B cell (primary cell): Measurements from ENCODE around the gene C1orf115. TPM values are rescaled to one million over a fixed set of nuclear protein-coding genes. Genes with fewer than 3 reads are reported as not detected.
A peak's percentile ranks its signal among the peaks of the same experiment; 100 is the strongest.
"Not testable (repeated sequence)": the region's sequence is repeated elsewhere in the genome, so short reads cannot be mapped to it uniquely, and the experiment has no call there.

Experiments used
- ATAC-seq: fragments of 200-7000 bp; cut with Tn5 transposase; one replicate; pipeline ENCODE4 v1.10.0; 2021; ENCODE audit warnings: low read depth, mild to moderate bottlenecking, moderate number of reproducible peaks, moderate library complexity
- CTCF ChIA-PET: fragments of 350-600 bp; sonication (Branson Sonifier 250); formaldehyde crosslinking; loops from one replicate; lab custom pipeline; 2021; ENCODE audit warnings: antibody characterized with exemption, inconsistent platforms; lab: Charles Lee
- POLR2A ChIA-PET: fragments of 350-600 bp; sonication (Branson Sonifier 250); formaldehyde crosslinking; loops from one replicate; lab custom pipeline; 2021; ENCODE audit warnings: antibody characterized with exemption; lab: Charles Lee
- DNase-seq: peaks from one replicate; pipeline ENCODE4 v3.0.0; 2013
- H2AFZ ChIP-seq: 2 replicates; pipeline ENCODE4 v1.6.1; 2012; ENCODE audit warnings: mild to moderate bottlenecking, low read depth, low read length; ENCODE audit not compliant: insufficient read depth, poor library complexity, severe bottlenecking
- H3K27ac ChIP-seq, 2 donors: 1 replicate in 1 of 2; 2 replicates in 1 of 2; pipeline ENCODE4 v1.5.1; 2012 to 2013; ENCODE audit warnings: low read length in 2 of 2, mild to moderate bottlenecking in 2 of 2, moderate library complexity in 1 of 2
- H3K27me3 ChIP-seq, 4 experiments: fragments of 200-600 bp in 1 of 4; sonication (generic) in 1 of 4; replicated peaks in 1 of 4; 1 replicate in 2 of 4; 2 replicates in 2 of 4; pipeline versions ENCODE4 v1.6.1 to v1.7.0; 2013 to 2016; ENCODE audit warnings: low read length in 3 of 4, mild to moderate bottlenecking in 2 of 4, mixed read lengths in 1 of 4, moderate library complexity in 1 of 4; ENCODE audit not compliant: insufficient read depth in 4 of 4, control insufficient read depth in 3 of 4; ENCODE audit errors: control extremely low read depth in 1 of 4
- H3K36me3 ChIP-seq, 2 experiments: replicated peaks in 1 of 2; 1 replicate in 1 of 2; 2 replicates in 1 of 2; pipeline versions ENCODE4 v1.6.1 to v1.7.1; 2013; ENCODE audit warnings: low read length in 1 of 2; ENCODE audit not compliant: insufficient read depth in 2 of 2, control insufficient read depth in 1 of 2; ENCODE audit errors: control extremely low read depth in 1 of 2, extremely low read depth in 1 of 2
- H3K4me1 ChIP-seq, 2 donors: fragments of 200-600 bp in 1 of 2; sonication (generic) in 1 of 2; 1 replicate in 1 of 2; 2 replicates in 1 of 2; pipeline versions ENCODE4 v1.5.1 to v1.6.1; 2013 to 2017; ENCODE audit warnings: low read length in 2 of 2; ENCODE audit not compliant: control insufficient read depth in 2 of 2, insufficient read depth in 2 of 2
- H3K4me2 ChIP-seq: replicated peaks from 2 replicates; pipeline ENCODE3; 2012; ENCODE audit warnings: mild to moderate bottlenecking, low read depth, low read length; ENCODE audit not compliant: poor library complexity, severe bottlenecking
- H3K4me3 ChIP-seq, 5 experiments: fragments of 200-600 bp in 1 of 5; sonication (generic) in 1 of 5; 1 replicate in 3 of 5; 2 replicates in 2 of 5; pipeline versions ENCODE4 v1.5.1 to v1.7.0; 2011 to 2016; ENCODE audit warnings: low read length in 4 of 5, mild to moderate bottlenecking in 4 of 5, low read depth in 2 of 5, control low read depth in 1 of 5, moderate library complexity in 1 of 5; ENCODE audit not compliant: insufficient read depth in 1 of 5; ENCODE audit errors: control extremely low read depth in 1 of 5, extremely low read depth in 1 of 5
- H3K79me2 ChIP-seq: fragments of 200-600 bp; sonication (generic); one replicate; pipeline ENCODE4 v1.6.0; 2016; ENCODE audit warnings: low read length; ENCODE audit not compliant: control insufficient read depth, insufficient read depth
- H3K9ac ChIP-seq: fragments of 200-600 bp; sonication (generic); 2 replicates; pipeline ENCODE4 v1.6.1; 2017; ENCODE audit warnings: mild to moderate bottlenecking, low read length, moderate library complexity
- H3K9me3 ChIP-seq, 3 donors: one replicate each; pipeline versions ENCODE4 v1.6.1 to v1.7.1; 2013; ENCODE audit warnings: low read length in 2 of 3; ENCODE audit not compliant: control insufficient read depth in 2 of 3, insufficient read depth in 1 of 3; ENCODE audit errors: control extremely low read depth in 1 of 3
- H4K20me1 ChIP-seq: 2 replicates; pipeline ENCODE4 v1.6.0; 2012; ENCODE audit warnings: mild to moderate bottlenecking, low read length; ENCODE audit not compliant: insufficient read depth, control insufficient read depth, poor library complexity, severe bottlenecking
- H3K27ac Mint-ChIP-seq: one replicate; pipeline ENCODE4 v1.8.0; 2021; ENCODE audit warnings: mixed read lengths
- H3K27me3 Mint-ChIP-seq: one replicate; pipeline ENCODE4 v1.8.0; 2021; ENCODE audit warnings: mixed read lengths
- H3K4me1 Mint-ChIP-seq: one replicate; pipeline ENCODE4 v1.8.0; 2021; ENCODE audit warnings: mixed read lengths
- H3K4me3 Mint-ChIP-seq: one replicate; pipeline ENCODE4 v1.8.0; 2021; ENCODE audit warnings: mixed read lengths
- H3K9me3 Mint-ChIP-seq: one replicate; pipeline ENCODE4 v1.8.0; 2022; ENCODE audit warnings: mixed read lengths; ENCODE audit not compliant: insufficient read depth
- CTCF ChIP-seq: fragments of 200-600 bp; IDR thresholded peaks from one replicate; pipeline ENCODE4 v1.8.0; 2022; ENCODE audit warnings: antibody characterized with exemption, mild to moderate bottlenecking
- EZH2 ChIP-seq: IDR thresholded peaks from 2 replicates; pipeline ENCODE4 v1.6.1; 2012; ENCODE audit warnings: borderline replicate concordance, low read depth, mild to moderate bottlenecking, moderate library complexity, low read length; ENCODE audit not compliant: insufficient read depth, poor library complexity, severe bottlenecking
- WGBS: methylation state at CpG from one replicate; pipeline ENCODE4 v1.1.5; 2013; ENCODE audit warnings: missing lambda C conversion rate; ENCODE audit not compliant: insufficient coverage; 5-methylcytosine and 5-hydroxymethylcytosine counted together
- intact Hi-C: fragments of 100-400 bp; cut with micrococcal nuclease; formaldehyde crosslinking; loops from one replicate; pipeline ENCODE4 v1.10.0; 2022
- polyA plus RNA-seq: library from polyadenylated mRNA; depleted of rRNA; stranded (reverse); fragments of >200 nt; gene quantifications from 2 replicates; pipeline ENCODE4 v1.2.3, GENCODE V29; 2012
- total RNA-seq, 2 donors: library from RNA; stranded (reverse); fragments of 120-200 nt in 1 of 2; gene quantifications; 1 replicate in 1 of 2; 2 replicates in 1 of 2; pipeline versions ENCODE4 v1.2.3 to v1.2.4, GENCODE V29; 2013 to 2022

The C1orf115 gene
- total and polyA plus RNA-seq, 2 donors (not counting 1 experiment from before 2014, with no cell fraction given) = 6.4 to 19.5 TPM

- H3K4me2 ChIP-seq = no peak overlapping the region
- intact Hi-C loops = no loop called here
- 83% methylated on average over 18 of the region's 20 CpGs for WGBS
- ChIA-PET POLR2A (no interaction called here), CTCF (interaction anchor here (1.3 kb wide), 1 partner anchor 15 kb away, joined by 6 read pairs; no protein-coding TSS in a partner anchor)
- peak overlapping the region; percentile 44 for H2AFZ ChIP-seq
- Mint-ChIP-seq H3K27me3 (no peaks in the 10 kb centered on the region), H3K4me3 (no peak overlapping the region), H3K4me1 (peaks cover 6% of the 10 kb centered on the region), H3K9me3 (peaks cover 13% of the 10 kb centered on the region), H3K27ac (peak overlapping the region; percentile 3)
- H3K79me2 ChIP-seq = no peaks in the 10 kb centered on the region
- H3K4me1 ChIP-seq = no peaks in the 10 kb centered on the region
- no peaks in the 10 kb centered on the region for H4K20me1 ChIP-seq
- no peak overlapping the region for H3K27ac ChIP-seq
- TF ChIP-seq EZH2 (no peak), CTCF (no peak)
- H3K9me3 ChIP-seq = peaks cover 0 to 13% (median 5%) of the 10 kb centered on the region in 3 donors
- no peaks in the 10 kb centered on the region for H3K36me3 ChIP-seq
- H3K9ac ChIP-seq = no peak overlapping the region
- DNase-seq (no peak), ATAC-seq (no peak)
- no peak overlapping the region for H3K4me3 ChIP-seq
- H3K27me3 ChIP-seq = no peaks in the 10 kb centered on the region
Observed at GRCh38 chr1:220717800-220718640, 27.9 kb downstream of the C1orf115 start.

- H3K4me1 ChIP-seq, H3K27me3 ChIP-seq, H3K36me3 ChIP-seq, ATAC-seq, H3K27ac ChIP-seq, DNase-seq, H3K79me2 ChIP-seq, intact Hi-C loops, H4K20me1 ChIP-seq, H3K27me3 Mint-ChIP-seq, H3K4me3 ChIP-seq, H3K9ac ChIP-seq, H3K27ac Mint-ChIP-seq, H2AFZ ChIP-seq, H3K4me1 Mint-ChIP-seq, H3K4me3 Mint-ChIP-seq, H3K4me2 ChIP-seq, POLR2A ChIA-PET, H3K9me3 ChIP-seq, H3K9me3 Mint-ChIP-seq: not testable (repeated sequence)
- WGBS = 50% methylated on average over 2 of the region's 7 CpGs
- CTCF ChIA-PET = interaction anchor here (1.0 to 1.4 kb wide), 3 partner anchors 10 to 28 kb away, joined by 3 to 6 read pairs (median 3); no protein-coding TSS in a partner anchor
Observed at GRCh38 chr1:220721266-220721665, 31.1 kb downstream of the C1orf115 start.
